Endometrial microvascular endothelial cells (primary cell): ENCODE data around the gene USP17L28. TPM values are rescaled to one million over a fixed set of nuclear protein-coding genes. Genes with fewer than 3 reads are reported as not detected.
"Not testable (repeated sequence)": the region's sequence is repeated elsewhere in the genome, so short reads cannot be mapped to it uniquely, and the experiment has no call there.

Source experiments
- in situ Hi-C: cut with HindIII; loops from 2 replicates; pipeline ENCODE4 v1.10.0; 2017; ENCODE audit warnings: low sequenced_read_pairs, low pct_unique_long_range_greater_than_20kb; ENCODE audit errors: inconsistent ontology term
- total RNA-seq: library from RNA; depleted of rRNA; stranded (reverse); fragments of >200 nt; gene quantifications from one replicate; pipeline ENCODE4 v1.2.3, GENCODE V29; 2015; ENCODE audit errors: inconsistent ontology term

Gene USP17L28, protein sequence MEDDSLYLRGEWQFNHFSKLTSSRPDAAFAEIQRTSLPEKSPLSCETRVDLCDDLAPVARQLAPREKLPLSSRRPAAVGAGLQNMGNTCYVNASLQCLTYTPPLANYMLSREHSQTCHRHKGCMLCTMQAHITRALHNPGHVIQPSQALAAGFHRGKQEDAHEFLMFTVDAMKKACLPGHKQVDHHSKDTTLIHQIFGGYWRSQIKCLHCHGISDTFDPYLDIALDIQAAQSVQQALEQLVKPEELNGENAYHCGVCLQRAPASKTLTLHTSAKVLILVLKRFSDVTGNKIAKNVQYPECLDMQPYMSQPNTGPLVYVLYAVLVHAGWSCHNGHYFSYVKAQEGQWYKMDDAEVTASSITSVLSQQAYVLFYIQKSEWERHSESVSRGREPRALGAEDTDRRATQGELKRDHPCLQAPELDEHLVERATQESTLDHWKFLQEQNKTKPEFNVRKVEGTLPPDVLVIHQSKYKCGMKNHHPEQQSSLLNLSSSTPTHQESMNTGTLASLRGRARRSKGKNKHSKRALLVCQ
- not detected for total RNA-seq

DNA sequence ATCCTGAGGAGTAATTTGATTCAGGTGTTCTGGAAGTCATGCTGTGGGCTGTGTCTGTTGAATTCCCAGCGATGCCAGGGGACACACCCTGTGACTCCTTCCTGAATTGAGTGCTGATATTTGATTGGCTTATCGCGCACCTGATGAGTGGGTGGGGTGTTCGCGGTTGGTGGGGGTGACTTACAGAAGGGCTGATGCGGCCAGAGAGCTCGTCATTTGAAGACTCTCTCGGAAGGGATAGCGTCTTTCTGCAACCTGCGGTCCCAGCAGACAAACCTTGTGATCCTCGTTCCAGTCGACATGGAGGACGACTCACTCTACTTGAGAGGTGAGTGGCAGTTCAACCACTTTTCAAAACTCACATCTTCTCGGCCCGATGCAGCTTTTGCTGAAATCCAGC, at the start of gene USP17L28:
USP17L28 (plus strand) TSS at position 301 of the 400 bp plus-strand sequence; CDS start at position 301, 0 bp downstream.
- in situ Hi-C loops, result not testable (repeated sequence)

GRCh38 chr4:9324191-9324590, 24.5 kb upstream of the USP17L28 start:
- in situ Hi-C loops, result not testable (repeated sequence)

GRCh38 chr4:9324865-9325264, 23.8 kb upstream of the USP17L28 start, which contains the start of gene USP17L24:
Gene USP17L24 (plus strand): TSS chr4:9325165. CDS start chr4:9325165, 0 bp downstream.
- in situ Hi-C loops, result not testable (repeated sequence)

DNA sequence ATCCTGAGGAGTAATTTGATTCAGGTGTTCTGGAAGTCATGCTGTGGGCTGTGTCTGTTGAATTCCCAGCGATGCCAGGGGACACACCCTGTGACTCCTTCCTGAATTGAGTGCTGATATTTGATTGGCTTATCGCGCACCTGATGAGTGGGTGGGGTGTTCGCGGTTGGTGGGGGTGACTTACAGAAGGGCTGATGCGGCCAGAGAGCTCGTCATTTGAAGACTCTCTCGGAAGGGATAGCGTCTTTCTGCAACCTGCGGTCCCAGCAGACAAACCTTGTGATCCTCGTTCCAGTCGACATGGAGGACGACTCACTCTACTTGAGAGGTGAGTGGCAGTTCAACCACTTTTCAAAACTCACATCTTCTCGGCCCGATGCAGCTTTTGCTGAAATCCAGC, 19.1 kb upstream of the USP17L28 start, which contains the start of gene USP17L25:
USP17L25 (plus strand) TSS at position 301 of the 400 bp plus-strand sequence; CDS start at position 301, 0 bp downstream.
- in situ Hi-C loops, result not testable (repeated sequence)

DNA sequence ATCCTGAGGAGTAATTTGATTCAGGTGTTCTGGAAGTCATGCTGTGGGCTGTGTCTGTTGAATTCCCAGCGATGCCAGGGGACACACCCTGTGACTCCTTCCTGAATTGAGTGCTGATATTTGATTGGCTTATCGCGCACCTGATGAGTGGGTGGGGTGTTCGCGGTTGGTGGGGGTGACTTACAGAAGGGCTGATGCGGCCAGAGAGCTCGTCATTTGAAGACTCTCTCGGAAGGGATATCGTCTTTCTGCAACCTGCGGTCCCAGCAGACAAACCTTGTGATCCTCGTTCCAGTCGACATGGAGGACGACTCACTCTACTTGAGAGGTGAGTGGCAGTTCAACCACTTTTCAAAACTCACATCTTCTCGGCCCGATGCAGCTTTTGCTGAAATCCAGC, 14.3 kb upstream of the USP17L28 start, which contains the start of gene USP17L26:
USP17L26 (plus strand) TSS at position 301 of the 400 bp plus-strand sequence; CDS start at position 301, 0 bp downstream.
- in situ Hi-C loops, result not testable (repeated sequence)

DNA sequence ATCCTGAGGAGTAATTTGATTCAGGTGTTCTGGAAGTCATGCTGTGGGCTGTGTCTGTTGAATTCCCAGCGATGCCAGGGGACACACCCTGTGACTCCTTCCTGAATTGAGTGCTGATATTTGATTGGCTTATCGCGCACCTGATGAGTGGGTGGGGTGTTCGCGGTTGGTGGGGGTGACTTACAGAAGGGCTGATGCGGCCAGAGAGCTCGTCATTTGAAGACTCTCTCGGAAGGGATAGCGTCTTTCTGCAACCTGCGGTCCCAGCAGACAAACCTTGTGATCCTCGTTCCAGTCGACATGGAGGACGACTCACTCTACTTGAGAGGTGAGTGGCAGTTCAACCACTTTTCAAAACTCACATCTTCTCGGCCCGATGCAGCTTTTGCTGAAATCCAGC, 9.6 kb upstream of the USP17L28 start, which contains the start of gene USP17L5:
USP17L5 (plus strand) TSS at position 301 of the 400 bp plus-strand sequence; CDS start at position 301, 0 bp downstream.
- in situ Hi-C loops, result not testable (repeated sequence)

DNA sequence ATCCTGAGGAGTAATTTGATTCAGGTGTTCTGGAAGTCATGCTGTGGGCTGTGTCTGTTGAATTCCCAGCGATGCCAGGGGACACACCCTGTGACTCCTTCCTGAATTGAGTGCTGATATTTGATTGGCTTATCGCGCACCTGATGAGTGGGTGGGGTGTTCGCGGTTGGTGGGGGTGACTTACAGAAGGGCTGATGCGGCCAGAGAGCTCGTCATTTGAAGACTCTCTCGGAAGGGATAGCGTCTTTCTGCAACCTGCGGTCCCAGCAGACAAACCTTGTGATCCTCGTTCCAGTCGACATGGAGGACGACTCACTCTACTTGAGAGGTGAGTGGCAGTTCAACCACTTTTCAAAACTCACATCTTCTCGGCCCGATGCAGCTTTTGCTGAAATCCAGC, 4.8 kb upstream of the USP17L28 start, which contains the start of gene USP17L27:
USP17L27 (plus strand) TSS at position 301 of the 400 bp plus-strand sequence; CDS start at position 301, 0 bp downstream.
- in situ Hi-C loops, result not testable (repeated sequence)

DNA sequence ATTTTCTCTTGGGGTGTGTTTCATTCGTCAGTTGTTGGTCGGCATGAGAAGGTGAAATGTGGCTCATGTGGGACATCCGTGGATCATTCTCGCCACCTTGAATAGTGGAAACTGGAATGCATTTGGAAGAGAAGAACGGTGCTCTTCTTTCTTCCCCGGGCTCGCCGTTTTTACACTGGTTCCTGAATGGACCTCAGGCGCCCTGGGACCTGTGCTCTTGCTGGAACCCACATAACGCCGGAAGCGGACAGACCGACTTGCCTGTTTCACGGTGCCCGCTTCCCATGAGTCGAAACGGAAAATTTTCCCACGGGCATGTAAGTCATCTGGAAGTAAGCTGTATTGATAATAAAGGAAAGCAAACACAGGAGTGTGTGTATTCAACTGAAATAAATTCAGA, 2.2 kb downstream of the USP17L28 start:
- in situ Hi-C loops, result not testable (repeated sequence)

DNA sequence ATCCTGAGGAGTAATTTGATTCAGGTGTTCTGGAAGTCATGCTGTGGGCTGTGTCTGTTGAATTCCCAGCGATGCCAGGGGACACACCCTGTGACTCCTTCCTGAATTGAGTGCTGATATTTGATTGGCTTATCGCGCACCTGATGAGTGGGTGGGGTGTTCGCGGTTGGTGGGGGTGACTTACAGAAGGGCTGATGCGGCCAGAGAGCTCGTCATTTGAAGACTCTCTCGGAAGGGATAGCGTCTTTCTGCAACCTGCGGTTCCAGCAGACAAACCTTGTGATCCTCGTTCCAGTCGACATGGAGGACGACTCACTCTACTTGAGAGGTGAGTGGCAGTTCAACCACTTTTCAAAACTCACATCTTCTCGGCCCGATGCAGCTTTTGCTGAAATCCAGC, 4.6 kb downstream of the USP17L28 start, which contains the start of gene USP17L29:
USP17L29 (plus strand) TSS at position 301 of the 400 bp plus-strand sequence; CDS start at position 301, 0 bp downstream.
- in situ Hi-C loops, result not testable (repeated sequence)

DNA sequence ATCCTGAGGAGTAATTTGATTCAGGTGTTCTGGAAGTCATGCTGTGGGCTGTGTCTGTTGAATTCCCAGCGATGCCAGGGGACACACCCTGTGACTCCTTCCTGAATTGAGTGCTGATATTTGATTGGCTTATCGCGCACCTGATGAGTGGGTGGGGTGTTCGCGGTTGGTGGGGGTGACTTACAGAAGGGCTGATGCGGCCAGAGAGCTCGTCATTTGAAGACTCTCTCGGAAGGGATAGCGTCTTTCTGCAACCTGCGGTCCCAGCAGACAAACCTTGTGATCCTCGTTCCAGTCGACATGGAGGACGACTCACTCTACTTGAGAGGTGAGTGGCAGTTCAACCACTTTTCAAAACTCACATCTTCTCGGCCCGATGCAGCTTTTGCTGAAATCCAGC, 14.1 kb downstream of the USP17L28 start, which contains the start of gene USP17L30:
USP17L30 (plus strand) TSS at position 301 of the 400 bp plus-strand sequence; CDS start at position 301, 0 bp downstream.
- in situ Hi-C loops, result not testable (repeated sequence)

DNA sequence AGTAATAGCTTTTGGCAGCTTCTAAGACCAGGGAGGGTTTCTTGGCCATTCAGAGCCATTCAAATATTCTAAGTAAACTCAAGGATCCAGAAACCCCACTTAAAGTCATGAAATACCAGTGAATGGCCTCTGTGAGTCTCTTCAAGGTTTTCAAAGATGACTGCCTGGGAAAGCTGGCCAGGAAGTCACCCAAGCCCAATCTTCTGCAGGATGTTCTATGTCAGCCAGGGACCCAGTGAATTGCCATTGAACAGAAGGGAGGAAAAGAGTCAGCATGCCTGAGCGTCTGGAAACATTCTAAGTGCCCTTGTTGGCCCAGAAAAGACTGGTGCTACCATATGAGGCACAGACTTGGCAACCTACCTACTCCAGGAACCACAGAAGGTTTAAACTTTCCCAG, 31.2 kb downstream of the USP17L28 start:
- in situ Hi-C loops, result not testable (repeated sequence)

GRCh38 chr4:9381012-9381534, 32.4 kb downstream of the USP17L28 start:
- in situ Hi-C loops, result not testable (repeated sequence)

GRCh38 chr4:9384126-9384525, 35.4 kb downstream of the USP17L28 start:
- in situ Hi-C loops, result no loop called here

GRCh38 chr4:9389001-9389400, 40.3 kb downstream of the USP17L28 start:
- in situ Hi-C loops, result not testable (repeated sequence)

Other genes starting within 250 kb of the USP17L28 start
- not detected for gene FAM90A26, start 178.5 kb upstream of the USP17L28 start, total RNA-seq
- gene USP17L10, start 138.2 kb upstream of the USP17L28 start, total RNA-seq, result not detected
- gene USP17L11, start 133.5 kb upstream of the USP17L28 start, total RNA-seq, result not detected
- not detected for gene USP17L12, start 128.7 kb upstream of the USP17L28 start, total RNA-seq
- gene USP17L13, start 124.0 kb upstream of the USP17L28 start, total RNA-seq, result not detected
- not detected for gene USP17L15, start 114.5 kb upstream of the USP17L28 start, total RNA-seq
- gene USP17L17, start 105.0 kb upstream of the USP17L28 start, total RNA-seq, result not detected
- not detected for gene USP17L18, start 100.3 kb upstream of the USP17L28 start, total RNA-seq
- not detected for gene USP17L19, start 95.5 kb upstream of the USP17L28 start, total RNA-seq
- gene USP17L20, start 90.8 kb upstream of the USP17L28 start, total RNA-seq, result not detected
- gene USP17L21, start 86.0 kb upstream of the USP17L28 start, total RNA-seq, result not detected
- not detected for gene USP17L22, start 81.3 kb upstream of the USP17L28 start, total RNA-seq
- not detected for gene USP17L24, start 23.7 kb upstream of the USP17L28 start, total RNA-seq
- not detected for gene USP17L25, start 19.0 kb upstream of the USP17L28 start, total RNA-seq
- gene USP17L26, start 14.2 kb upstream of the USP17L28 start, total RNA-seq, result not detected
- gene USP17L5, start 9.5 kb upstream of the USP17L28 start, total RNA-seq, result not detected
- gene USP17L27, start 4.7 kb upstream of the USP17L28 start, total RNA-seq, result not detected
- gene USP17L29, start 4.7 kb downstream of the USP17L28 start, total RNA-seq, result not detected
- not detected for gene USP17L30, start 14.2 kb downstream of the USP17L28 start, total RNA-seq
- gene DEFB131A, start 95.5 kb downstream of the USP17L28 start, total RNA-seq, result not detected